ENCODE data around the gene GMPPB. TPM values are rescaled to one million over a fixed set of nuclear protein-coding genes. Genes with fewer than 3 reads are reported as not detected.

The GMPPB gene
- total and polyA plus RNA-seq, 2 of the 8 experiments (the other 6 are each of a cell fraction or from before 2014, with no cell fraction given) = 20.9 to 23.9 TPM

DNA sequence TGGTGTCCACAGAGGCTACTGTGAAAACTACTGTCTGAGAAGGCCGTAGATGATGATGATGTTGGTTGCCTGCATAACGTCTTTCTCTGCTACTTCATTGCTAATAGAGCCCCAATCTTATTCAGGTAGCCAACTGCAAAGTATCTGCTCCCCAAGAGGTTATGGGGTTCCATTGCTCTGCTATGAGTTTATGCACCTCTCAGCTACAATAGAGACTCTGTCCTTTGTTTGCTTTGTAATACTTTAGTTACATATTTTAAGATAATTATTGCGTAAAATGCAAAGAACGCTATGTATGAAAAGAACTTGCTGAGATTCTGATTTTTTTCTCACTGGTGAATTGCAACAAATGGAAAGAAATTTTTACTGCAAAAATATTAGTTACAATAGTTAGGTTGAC lies 27.8 kb upstream of the GMPPB start:
- H3K27me3 ChIP-seq (replicated peaks in 1 of 4; ENCODE audit: control insufficient read depth in 3 of 4, extremely low read depth in 1 of 4, insufficient read depth in 3 of 4, low read length in 3 of 4) = no peaks in the 10 kb centered on the region
- H3K4me2 ChIP-seq (ENCODE audit: insufficient read depth in 1 of 2, low read depth in 2 of 2, low read length in 2 of 2) = no peak overlapping the region
- H2BK5ac ChIP-seq (ENCODE audit: low read depth, low read length) = no peak overlapping the region
- 0 out of 2 replicates have a peak, but pooled peaks cover 4% of the 10 kb centered on the region for H3K79me1 ChIP-seq (ENCODE audit: low read depth, low read length)
- no peak overlapping the region for H2BK15ac ChIP-seq (ENCODE audit: low read length)
- no peak overlapping the region for H4K8ac ChIP-seq (ENCODE audit: extremely low read depth, insufficient read depth, low read length)
- H2BK120ac ChIP-seq (replicated peaks; ENCODE audit: low read depth, low read length) = no peak overlapping the region
- FAIRE-seq (no peak), DNase-seq (ENCODE audit: low read depth in 1 of 2, low spot score in 2 of 2) (no peak)
- CTCF ChIA-PET (ENCODE audit: partially characterized antibody) = interaction anchor here (1.9 kb wide), 1 partner anchor 160 kb away, joined by 3 read pairs; no protein-coding TSS in a partner anchor
- no peak overlapping the region for H2BK20ac ChIP-seq (ENCODE audit: low read length)
- H3K23ac ChIP-seq (ENCODE audit: insufficient read length) = no peak overlapping the region
- no peak overlapping the region for H4K5ac ChIP-seq (ENCODE audit: insufficient read length, low read depth, low read length)
- H3K4me1 ChIP-seq (replicated peaks in 1 of 4; ENCODE audit: control insufficient read depth in 3 of 4, insufficient read depth in 4 of 4, low read length in 3 of 4) = no peaks in the 10 kb centered on the region
- H3K56ac ChIP-seq (replicated peaks; ENCODE audit: insufficient read length, low read depth, low read length) = no peak overlapping the region
- peaks cover 0 to 6% (median 3%) of the 10 kb centered on the region in 4 experiments; a peak in 4 of 8 replicates for H3K36me3 ChIP-seq (ENCODE audit: control insufficient read depth in 2 of 4, insufficient read depth in 4 of 4, low read length in 3 of 4)
- 96% methylated on average over 4 of the region's 4 CpGs; no CpG with 5 or more reads in 1 of the 2 experiments for WGBS, 2 experiments (ENCODE audit: extremely low coverage in 1 of 2, insufficient coverage in 1 of 2, insufficient read length in 1 of 2, insufficient replicate concordance in 2 of 2, low coverage in 1 of 2, low lambda C conversion rate in 2 of 2, missing lambda C conversion rate in 1 of 2)
- no peak overlapping the region for H2BK12ac ChIP-seq (ENCODE audit: low read depth, low read length)
- H3K4me3 ChIP-seq (ENCODE audit: extremely low read depth in 1 of 4, insufficient read depth in 2 of 4, low read depth in 3 of 4, low read length in 4 of 4) = no peak overlapping the region
- no peak overlapping the region for H3K18ac ChIP-seq (ENCODE audit: extremely low read depth, low read length)
- H3K23me2 ChIP-seq (ENCODE audit: low read depth, low read length) = no peaks in the 10 kb centered on the region
- H4K91ac ChIP-seq (replicated peaks; ENCODE audit: insufficient read length, low read length) = no peak overlapping the region
- no peak overlapping the region for H2AK5ac ChIP-seq (ENCODE audit: low read depth, low read length)
- POLR2A ChIA-PET (ENCODE audit: partially characterized antibody) = no interaction called here
- H3K4ac ChIP-seq (replicated peaks; ENCODE audit: insufficient read length, low read depth, low read length) = no peak overlapping the region
- no peak overlapping the region for H3K27ac ChIP-seq (ENCODE audit: low read depth, low read length)
- H4K20me1 ChIP-seq (replicated peaks in 1 of 2; ENCODE audit: control insufficient read depth in 1 of 2, insufficient read depth in 2 of 2, low read length in 2 of 2) = peaks cover 2 to 11% of the 10 kb centered on the region in 2 experiments
- no peak overlapping the region for H3K9ac ChIP-seq (replicated peaks in 1 of 4; ENCODE audit: extremely low read depth in 1 of 4, low read depth in 3 of 4, low read length in 3 of 4)
- H3K79me2 ChIP-seq (ENCODE audit: control insufficient read depth in 1 of 2, insufficient read depth in 2 of 2, low read length in 2 of 2) = peaks cover 0 to 39% of the 10 kb centered on the region in 2 experiments; a peak in 3 of 4 replicates
- H3K14ac ChIP-seq (ENCODE audit: insufficient read length) = no peak overlapping the region
- no peaks in the 10 kb centered on the region for H3K9me3 ChIP-seq (ENCODE audit: insufficient read depth in 2 of 2, low read depth in 1 of 2, low read length in 1 of 2)
- H2AFZ ChIP-seq (ENCODE audit: low read length) = no peak overlapping the region
- TF ChIP-seq CHD2 (IDR thresholded peaks at IDR 0.05; ENCODE audit: low read length) = no peak
- TF ChIP-seq TCF12 (IDR thresholded peaks at IDR 0.05; ENCODE audit: low read depth, low read length) = no peak
- no peak for TF ChIP-seq RNF2 (IDR thresholded peaks at IDR 0.05; ENCODE audit: borderline replicate concordance, low read depth, low read length, missing control alignments, poor library complexity, severe bottlenecking)
- TF ChIP-seq JUND (IDR thresholded peaks at IDR 0.05; ENCODE audit: low read length) = no peak
- TF ChIP-seq EGR1 (IDR thresholded peaks at IDR 0.05; ENCODE audit: borderline replicate concordance, low read depth, low read length) = no peak
- no peak for TF ChIP-seq EP300 (IDR thresholded peaks at IDR 0.05; ENCODE audit: borderline replicate concordance in 1 of 2, low read depth in 2 of 2, low read length in 2 of 2)
- TF ChIP-seq RFX5 (IDR thresholded peaks at IDR 0.05; ENCODE audit: borderline replicate concordance, low read depth, low read length) = no peak
- TF ChIP-seq BRCA1 (IDR thresholded peaks at IDR 0.05; ENCODE audit: low read depth, low read length) = no peak
- no peak for TF ChIP-seq TAF7 (optimal IDR thresholded peaks at IDR 0.05; ENCODE audit: borderline replicate concordance, low read depth, low read length)
- TF ChIP-seq YY1 (IDR thresholded peaks at IDR 0.05; ENCODE audit: low read depth, low read length) = no peak
- TF ChIP-seq CEBPB (IDR thresholded peaks at IDR 0.05; ENCODE audit: low read depth, low read length) = no peak
- TF ChIP-seq POLR2AphosphoS5 (IDR thresholded peaks at IDR 0.05; ENCODE audit: low read depth, low read length) = no peak
- TF ChIP-seq SUZ12 (IDR thresholded peaks at IDR 0.05; ENCODE audit: low read length) = no peak
- no peak for TF ChIP-seq NANOG (IDR thresholded peaks at IDR 0.05; ENCODE audit: insufficient read depth, low read depth, low read length, poor library complexity, severe bottlenecking)

Data from H1 (cell line).